Measurements from ENCODE around the gene DLG1. TPM values are rescaled to one million over a fixed set of nuclear protein-coding genes. Genes with fewer than 3 reads are reported as not detected.

The DLG1 gene
- total and polyA plus RNA-seq, 2 of the 4 experiments (the other 2 are of a cell fraction), result 21.2 to 57.7 TPM

DNA sequence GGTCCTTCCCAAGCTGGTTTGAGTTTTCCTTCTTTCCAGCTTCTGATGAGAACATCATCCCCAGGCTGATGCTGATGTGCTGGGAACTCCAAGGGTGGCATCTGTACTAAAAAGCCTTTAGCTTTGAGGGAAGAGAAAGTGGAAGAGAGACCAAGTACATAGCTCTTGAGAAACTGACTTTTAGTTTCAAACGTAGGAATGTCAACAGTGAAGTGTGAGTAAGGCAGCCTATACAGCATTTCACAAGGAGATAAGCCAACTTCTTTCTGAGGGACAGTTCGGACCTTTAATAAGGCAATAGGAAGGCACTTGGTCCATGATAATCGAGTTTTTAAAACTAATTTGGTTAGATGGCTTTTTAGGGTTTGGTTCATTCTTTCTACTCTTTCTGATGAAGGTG is 53.7 kb downstream of the DLG1 start:
- Histone ChIP-seq H2AK5ac (ENCODE audit: low read depth, low read length) (no peak overlapping the region), H4K20me1 (ENCODE audit: insufficient read depth, low read length) (peaks cover 27% of the 10 kb centered on the region), H2BK5ac (ENCODE audit: low read depth, low read length, poor library complexity, severe bottlenecking) (no peak overlapping the region), H3K27me3 (ENCODE audit: control insufficient read depth, insufficient read depth, low read length) (no peaks in the 10 kb centered on the region), H3K4ac (ENCODE audit: low read depth, low read length) (no peak overlapping the region), H4K8ac (ENCODE audit: low read depth in 2 of 2, low read length in 2 of 2) (no peak overlapping the region), H3K4me1 (ENCODE audit: control insufficient read depth, insufficient read depth, low read length) (peaks cover 3% of the 10 kb centered on the region), H3K14ac (replicated peaks; ENCODE audit: low read depth, low read length) (no peak overlapping the region), H2BK15ac (ENCODE audit: low read depth, low read length) (no peak overlapping the region), H3K23ac (ENCODE audit: low read depth, low read length) (no peak overlapping the region), H3K18ac (ENCODE audit: low read depth, low read length) (no peak overlapping the region), H3K79me1 (ENCODE audit: low read depth in 1 of 2, low read length in 2 of 2) (peaks cover 51 to 66% of the 10 kb centered on the region in 2 experiments), H3K9me3 (ENCODE audit: control insufficient read depth, insufficient read depth, low read length) (peaks cover 31% of the 10 kb centered on the region), H3K9ac (ENCODE audit: low read depth, low read length) (no peak overlapping the region), H3K27ac (ENCODE audit: insufficient read depth, low read length) (no peak overlapping the region), H4K5ac (ENCODE audit: low read depth, low read length) (no peak overlapping the region), H2BK120ac (ENCODE audit: low read depth, low read length) (no peak overlapping the region), H3K56ac (ENCODE audit: extremely low read depth, insufficient read depth, low read length) (no peak overlapping the region), H3K36me3 (ENCODE audit: control insufficient read depth, insufficient read depth, low read length) (peaks cover 14% of the 10 kb centered on the region), H3K4me2 (ENCODE audit: low read depth, low read length) (no peak overlapping the region), H2AK9ac (replicated peaks; ENCODE audit: low read depth, low read length, poor library complexity) (no peak overlapping the region), H2AFZ (replicated peaks; ENCODE audit: low read length, poor library complexity) (no peak overlapping the region), H3K4me3 (ENCODE audit: insufficient read depth, low read depth, low read length) (no peak overlapping the region), H2BK20ac (ENCODE audit: low read depth, low read length) (no peak overlapping the region), H4K91ac (ENCODE audit: insufficient read depth, low read depth, low read length) (no peak overlapping the region), H3K9me1 (ENCODE audit: insufficient read depth, low read length) (no peaks in the 10 kb centered on the region)
- no peak for TF ChIP-seq SMC3 (IDR thresholded peaks at IDR 0.05; ENCODE audit: low read depth, low read length)
- POLR2A ChIA-PET (ENCODE audit: unreplicated experiment), result no interaction called here
- dilution Hi-C loops (cut with HindIII; ENCODE audit: low sequenced_read_pairs, unreplicated experiment), result no loop called here
- in situ Hi-C loops (cut with MboI; ENCODE audit: low sequenced_read_pairs), result no loop called here
- 0 out of 2 replicates have a peak, but pooled peaks have one; percentile 21 for ATAC-seq (ENCODE audit: low read depth)
- intact Hi-C loops (cut with micrococcal nuclease), result no loop called here
- no TSS peak for BruUV-seq (replicated peaks)
- CTCF ChIA-PET, result no interaction called here
- no peak for DNase-seq
- no CpG with 5 or more reads among the region's 3 CpGs for WGBS, 2 experiments (ENCODE audit: extremely low coverage in 2 of 2, insufficient read length in 1 of 2)

All from IMR-90 (cell line).